ENCODE data around the gene MYO18A. TPM values are rescaled to one million over a fixed set of nuclear protein-coding genes. Genes with fewer than 3 reads are reported as not detected.

The MYO18A gene
- total and polyA plus RNA-seq, 2 of the 4 experiments (the other 2 are of a cell fraction) = 22.4 to 39.1 TPM

DNA sequence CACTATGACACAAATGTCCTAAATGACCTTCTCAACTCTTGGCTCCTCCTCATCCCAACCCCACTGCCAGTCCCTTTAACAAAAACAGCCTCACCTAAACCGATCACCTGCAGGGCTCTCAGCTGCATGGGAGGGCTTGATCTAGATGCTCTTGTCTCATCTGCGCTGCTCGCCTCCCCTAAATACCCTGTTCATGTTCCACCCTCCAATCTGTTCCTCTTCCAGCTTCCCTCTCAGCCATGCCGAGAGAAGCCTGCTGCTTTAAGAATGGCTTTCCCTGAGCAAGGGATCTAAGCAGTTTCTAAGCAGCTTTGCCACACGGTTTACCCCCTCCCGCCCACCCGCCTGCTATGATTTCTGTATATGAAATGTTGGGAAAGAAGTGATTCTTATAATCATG, 113.6 kb downstream of the MYO18A start:
- DNase-seq (no peak), ATAC-seq (ENCODE audit: low read depth) (no peak)
- Histone ChIP-seq H3K4me2 (ENCODE audit: low read depth, low read length) (no peak overlapping the region), H3K27me3 (ENCODE audit: control insufficient read depth, insufficient read depth, low read length) (peaks cover 34% of the 10 kb centered on the region), H3K27ac (ENCODE audit: insufficient read depth, low read length) (no peak overlapping the region), H3K79me1 (ENCODE audit: low read depth in 1 of 2, low read length in 2 of 2) (no peaks in the 10 kb centered on the region), H3K14ac (replicated peaks; ENCODE audit: low read depth, low read length) (no peak overlapping the region), H3K4me3 (ENCODE audit: insufficient read depth, low read depth, low read length) (no peak overlapping the region), H2BK15ac (ENCODE audit: low read depth, low read length) (no peak overlapping the region), H3K9ac (ENCODE audit: low read depth, low read length) (no peak overlapping the region), H3K23ac (ENCODE audit: low read depth, low read length) (no peak overlapping the region), H4K20me1 (ENCODE audit: insufficient read depth, low read length) (no peaks in the 10 kb centered on the region; the same call in 1 of the 2 replicates), H4K91ac (ENCODE audit: insufficient read depth, low read depth, low read length) (no peak overlapping the region), H4K5ac (ENCODE audit: low read depth, low read length) (no peak overlapping the region), H3K56ac (ENCODE audit: extremely low read depth, insufficient read depth, low read length) (no peak overlapping the region), H3K9me3 (ENCODE audit: control insufficient read depth, insufficient read depth, low read length) (no peaks in the 10 kb centered on the region), H2AFZ (replicated peaks; ENCODE audit: low read length, poor library complexity) (no peak overlapping the region), H2AK5ac (ENCODE audit: low read depth, low read length) (no peak overlapping the region), H3K4me1 (ENCODE audit: control insufficient read depth, insufficient read depth, low read length) (no peaks in the 10 kb centered on the region), H3K9me1 (ENCODE audit: insufficient read depth, low read length) (no peaks in the 10 kb centered on the region), H4K8ac (ENCODE audit: low read depth in 2 of 2, low read length in 2 of 2) (no peak overlapping the region), H2BK20ac (ENCODE audit: low read depth, low read length) (no peak overlapping the region), H2BK120ac (ENCODE audit: low read depth, low read length) (no peak overlapping the region), H2BK5ac (ENCODE audit: low read depth, low read length, poor library complexity, severe bottlenecking) (no peak overlapping the region), H3K4ac (ENCODE audit: low read depth, low read length) (no peak overlapping the region), H2AK9ac (replicated peaks; ENCODE audit: low read depth, low read length, poor library complexity) (no peak overlapping the region), H3K18ac (ENCODE audit: low read depth, low read length) (no peak overlapping the region), H3K36me3 (ENCODE audit: control insufficient read depth, insufficient read depth, low read length) (no peaks in the 10 kb centered on the region)
- BruUV-seq (replicated peaks) = no TSS peak
- TF ChIP-seq, protein P1, sequence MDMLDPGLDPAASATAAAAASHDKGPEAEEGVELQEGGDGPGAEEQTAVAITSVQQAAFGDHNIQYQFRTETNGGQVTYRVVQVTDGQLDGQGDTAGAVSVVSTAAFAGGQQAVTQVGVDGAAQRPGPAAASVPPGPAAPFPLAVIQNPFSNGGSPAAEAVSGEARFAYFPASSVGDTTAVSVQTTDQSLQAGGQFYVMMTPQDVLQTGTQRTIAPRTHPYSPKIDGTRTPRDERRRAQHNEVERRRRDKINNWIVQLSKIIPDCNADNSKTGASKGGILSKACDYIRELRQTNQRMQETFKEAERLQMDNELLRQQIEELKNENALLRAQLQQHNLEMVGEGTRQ (IDR thresholded peaks at IDR 0.05; ENCODE audit: low read depth, low read length) = no peak
- TF ChIP-seq MAZ (IDR thresholded peaks at IDR 0.05; ENCODE audit: borderline replicate concordance, low read depth, low read length) (no peak), FOS (IDR thresholded peaks at IDR 0.05; ENCODE audit: low read depth, low read length) (no peak), MAFK (IDR thresholded peaks at IDR 0.05; ENCODE audit: low read depth, low read length) (no peak), NFE2L2 (IDR thresholded peaks at IDR 0.05; ENCODE audit: low read depth, low read length) (no peak), POLR2A (IDR thresholded peaks at IDR 0.05; ENCODE audit: low read depth, low read length) (no peak), RFX5 (IDR thresholded peaks at IDR 0.05; ENCODE audit: low read depth, low read length) (no peak), CEBPB (IDR thresholded peaks at IDR 0.05; ENCODE audit: low read depth, low read length) (no peak), MXI1 (IDR thresholded peaks at IDR 0.05; ENCODE audit: borderline replicate concordance, low read depth, low read length) (no peak), RAD21 (IDR thresholded peaks at IDR 0.05; ENCODE audit: low read length) (no peak), SMC3 (IDR thresholded peaks at IDR 0.05; ENCODE audit: low read depth, low read length) (no peak), RCOR1 (IDR thresholded peaks at IDR 0.05; ENCODE audit: insufficient replicate concordance, low read length) (no peak), BHLHE40 (IDR thresholded peaks at IDR 0.05; ENCODE audit: low read depth, low read length) (no peak)
- TF ChIP-seq, protein P2, sequence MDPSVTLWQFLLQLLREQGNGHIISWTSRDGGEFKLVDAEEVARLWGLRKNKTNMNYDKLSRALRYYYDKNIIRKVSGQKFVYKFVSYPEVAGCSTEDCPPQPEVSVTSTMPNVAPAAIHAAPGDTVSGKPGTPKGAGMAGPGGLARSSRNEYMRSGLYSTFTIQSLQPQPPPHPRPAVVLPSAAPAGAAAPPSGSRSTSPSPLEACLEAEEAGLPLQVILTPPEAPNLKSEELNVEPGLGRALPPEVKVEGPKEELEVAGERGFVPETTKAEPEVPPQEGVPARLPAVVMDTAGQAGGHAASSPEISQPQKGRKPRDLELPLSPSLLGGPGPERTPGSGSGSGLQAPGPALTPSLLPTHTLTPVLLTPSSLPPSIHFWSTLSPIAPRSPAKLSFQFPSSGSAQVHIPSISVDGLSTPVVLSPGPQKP (IDR thresholded peaks at IDR 0.05; ENCODE audit: borderline replicate concordance, low read depth, low read length) = no peak
- TF ChIP-seq, protein P3, sequence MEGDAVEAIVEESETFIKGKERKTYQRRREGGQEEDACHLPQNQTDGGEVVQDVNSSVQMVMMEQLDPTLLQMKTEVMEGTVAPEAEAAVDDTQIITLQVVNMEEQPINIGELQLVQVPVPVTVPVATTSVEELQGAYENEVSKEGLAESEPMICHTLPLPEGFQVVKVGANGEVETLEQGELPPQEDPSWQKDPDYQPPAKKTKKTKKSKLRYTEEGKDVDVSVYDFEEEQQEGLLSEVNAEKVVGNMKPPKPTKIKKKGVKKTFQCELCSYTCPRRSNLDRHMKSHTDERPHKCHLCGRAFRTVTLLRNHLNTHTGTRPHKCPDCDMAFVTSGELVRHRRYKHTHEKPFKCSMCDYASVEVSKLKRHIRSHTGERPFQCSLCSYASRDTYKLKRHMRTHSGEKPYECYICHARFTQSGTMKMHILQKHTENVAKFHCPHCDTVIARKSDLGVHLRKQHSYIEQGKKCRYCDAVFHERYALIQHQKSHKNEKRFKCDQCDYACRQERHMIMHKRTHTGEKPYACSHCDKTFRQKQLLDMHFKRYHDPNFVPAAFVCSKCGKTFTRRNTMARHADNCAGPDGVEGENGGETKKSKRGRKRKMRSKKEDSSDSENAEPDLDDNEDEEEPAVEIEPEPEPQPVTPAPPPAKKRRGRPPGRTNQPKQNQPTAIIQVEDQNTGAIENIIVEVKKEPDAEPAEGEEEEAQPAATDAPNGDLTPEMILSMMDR (conservative IDR thresholded peaks at IDR 0.05; ENCODE audit: low read depth, low read length) = no peak
- WGBS, 2 experiments (ENCODE audit: extremely low coverage in 2 of 2, insufficient read length in 1 of 2) = 50% methylated on average over 1 of the region's 7 CpGs; no CpG with 5 or more reads in 1 of the 2 experiments
- dilution Hi-C loops (cut with HindIII; ENCODE audit: low sequenced_read_pairs, unreplicated experiment) (no loop called here), intact Hi-C loops (cut with micrococcal nuclease) (loop anchor here (5.0 kb wide), 1 partner anchor 44 kb away; no protein-coding TSS in a partner anchor), in situ Hi-C loops (cut with MboI; ENCODE audit: low sequenced_read_pairs) (no loop called here)
- ChIA-PET POLR2A (ENCODE audit: unreplicated experiment) (no interaction called here), CTCF (no interaction called here)

All from IMR-90 (cell line).